GM12878 (cell line): ENCODE results near the gene TIMM17A. TPM values are rescaled to one million over a fixed set of nuclear protein-coding genes. Genes with fewer than 3 reads are reported as not detected.

Source experiments
- ATAC-seq: fragments of 200-7000 bp; cut with Tn5 transposase; 3 replicates; pipeline ENCODE4 v1.9.1; 2020; ENCODE audit warnings: mild to moderate bottlenecking, moderate library complexity
- BruUV-seq: library from RNA; stranded (reverse); fragments of 400-500 nt; replicated peaks from 2 replicates; lab custom pipeline; 2021; lab: Mats Ljungman, UMichigan
- CTCF ChIA-PET: fragments of 300-600 bp; sonication (Branson Sonifier 250); formaldehyde crosslinking; extraction: SDS; loops from one replicate; lab custom pipeline; 2021; ENCODE audit warnings: inconsistent platforms; lab: Yijun Ruan, JAX
- POLR2A ChIA-PET: fragments of 350-600 bp; formaldehyde crosslinking; extraction: SDS; loops from one replicate; lab custom pipeline; 2021; ENCODE audit warnings: inconsistent platforms; lab: Charles Lee
- RAD21 ChIA-PET: fragments of 300-600 bp; sonication (Branson Sonifier 250); formaldehyde crosslinking; loops from one replicate; lab custom pipeline; 2023; ENCODE audit warnings: antibody characterized with exemption; ENCODE audit not compliant: unreplicated experiment; lab: Charles Lee
- SMC1A ChIA-PET: fragments of 300-600 bp; sonication (Branson Sonifier 250); formaldehyde crosslinking; loops from one replicate; lab custom pipeline; 2023; ENCODE audit not compliant: unreplicated experiment, uncharacterized antibody; lab: Charles Lee
- DNase-seq: peaks from one replicate; pipeline ENCODE4 v3.0.0-alpha.2; 2011; ENCODE audit warnings: low read depth, low spot score
- FAIRE-seq: peaks from 3 replicates; lab custom pipeline; 2011; peaks lifted over from hg19 to GRCh38; lab: Jason Lieb, UNC
- H2AFZ ChIP-seq: 2 replicates; pipeline ENCODE4 v1.6.0; 2011; ENCODE audit warnings: low read depth, low read length, control low read depth; ENCODE audit not compliant: control insufficient read depth
- H3K27ac ChIP-seq: 2 replicates; pipeline ENCODE4 v1.5.1; 2011; ENCODE audit warnings: control low read depth; ENCODE audit not compliant: control insufficient read depth, insufficient read depth
- H3K27me3 ChIP-seq, 2 experiments: replicated peaks in 1 of 2; 2 replicates each; pipeline versions ENCODE4 v1.6.0 to v1.6.1; 2011; ENCODE audit warnings: low read length in 1 of 2; ENCODE audit not compliant: control insufficient read depth in 2 of 2, insufficient read depth in 2 of 2
- H3K36me3 ChIP-seq, 2 experiments: 2 replicates each; pipeline ENCODE4 v1.5.1; 2011; ENCODE audit warnings: low read length in 1 of 2; ENCODE audit not compliant: control insufficient read depth in 2 of 2, insufficient read depth in 2 of 2
- H3K4me1 ChIP-seq: 2 replicates; pipeline ENCODE4 v1.6.1; 2011; ENCODE audit warnings: mild to moderate bottlenecking, low read length, moderate library complexity, mixed read lengths; ENCODE audit not compliant: control insufficient read depth, insufficient read depth
- H3K4me2 ChIP-seq: 2 replicates; pipeline ENCODE4 v1.6.0; 2011; ENCODE audit warnings: control low read depth; ENCODE audit not compliant: control insufficient read depth, insufficient read depth
- H3K4me3 ChIP-seq: fragments of 200-600 bp; sonication (generic); 2 replicates; pipeline ENCODE4 v1.5.1; 2016
- H3K79me2 ChIP-seq: 2 replicates; pipeline ENCODE4 v1.6.0; 2011; ENCODE audit warnings: low read length; ENCODE audit not compliant: control insufficient read depth, insufficient read depth
- H3K9ac ChIP-seq: 2 replicates; pipeline ENCODE4 v1.8.0; 2011; ENCODE audit warnings: low read length, control low read depth, mixed read lengths; ENCODE audit not compliant: control insufficient read depth, insufficient read depth
- H3K9me3 ChIP-seq: replicated peaks from 3 replicates; pipeline ENCODE4 v1.5.1; 2011; ENCODE audit warnings: mild to moderate bottlenecking, low read length; ENCODE audit not compliant: control insufficient read depth, insufficient read depth
- H4K20me1 ChIP-seq: 2 replicates; pipeline ENCODE4 v1.6.0; 2011; ENCODE audit not compliant: control insufficient read depth, insufficient read depth
- BACH1 ChIP-seq: fragments of 450-650 bp; IDR thresholded peaks from 2 replicates; pipeline ENCODE4 v1.6.1; 2017; ENCODE audit warnings: mild to moderate bottlenecking, borderline replicate concordance
- EZH2 ChIP-seq: IDR thresholded peaks from 2 replicates; pipeline ENCODE4 v1.6.1; 2012; ENCODE audit warnings: low read depth, mild to moderate bottlenecking, control low read depth, inconsistent platforms, low read length, borderline replicate concordance; ENCODE audit not compliant: control insufficient read depth
- NR2C1 ChIP-seq: fragments of 450-650 bp; IDR thresholded peaks from 2 replicates; pipeline ENCODE4 v1.6.1; 2017; ENCODE audit warnings: antibody characterized with exemption, mild to moderate bottlenecking, moderate library complexity
- PAX5 ChIP-seq: IDR thresholded peaks from 2 replicates; pipeline ENCODE4 v1.6.1; 2011; ENCODE audit warnings: low read depth, low read length, borderline replicate concordance
- SIX5 ChIP-seq: IDR thresholded peaks from 2 replicates; pipeline ENCODE4 v1.6.1; 2011; ENCODE audit warnings: mild to moderate bottlenecking, low read depth, low read length, moderate library complexity; ENCODE audit not compliant: severe bottlenecking
- WGBS: methylation state at CpG from one replicate; pipeline ENCODE4 v1.1.6; 2016; ENCODE audit warnings: low lambda C conversion rate; ENCODE audit not compliant: insufficient replicate concordance, insufficient coverage; ENCODE audit errors: missing lambda C conversion rate; 5-methylcytosine and 5-hydroxymethylcytosine counted together
- in situ Hi-C: fragments of 300-500 bp; cut with MboI; formaldehyde crosslinking; loops from 9 replicates; pipeline ENCODE4 v1.14.3; 2018; ENCODE audit warnings: mixed read lengths
- intact Hi-C: fragments of 100-400 bp; cut with micrococcal nuclease; formaldehyde crosslinking; loops from one replicate; pipeline ENCODE4 v1.14.2; 2022; ENCODE audit not compliant: unreplicated experiment
- polyA plus RNA-seq, 11 experiments: library from polyadenylated mRNA; depleted of rRNA in 4 of 11; unstranded in 6 of 11; stranded (reverse) in 5 of 11; fragments of >200 nt; fragmentation: Nextera tagmentation in 4 of 11; fragmentation: Illumina TruSeq in 1 of 11; extraction: Ambion mirVana in 4 of 11; extraction: Trizol in 1 of 11; gene quantifications; 1 replicate in 1 of 11; 2 replicates in 10 of 11; pipeline versions ENCODE4 v1.2.1 to v1.2.3, GENCODE V29; 2011 to 2016; ENCODE audit warnings: inconsistent platforms in 2 of 11, missing spikeins in 2 of 11, low read depth in 1 of 11
- total RNA-seq, 4 experiments: library from RNA; depleted of rRNA in 3 of 4; stranded (reverse); fragments of >200 nt in 3 of 4; fragmentation: Illumina TruSeq in 1 of 4; extraction: Trizol in 1 of 4; gene quantifications; 2 replicates each; pipeline versions ENCODE4 v1.2.1 to v1.2.3, GENCODE V29; 2013 to 2021
- TF ChIP-seq, protein P1 (sequence below): IDR thresholded peaks from 2 replicates; pipeline ENCODE4 v1.6.1; 2012; ENCODE audit warnings: improper control_type of control experiment, low read depth, low read length; ENCODE audit not compliant: insufficient replicate concordance

TIMM17A gene
- total and polyA plus RNA-seq, 10 of the 15 experiments (the other 5 are each of a cell fraction or from before 2014, with no cell fraction given), result 68.6 to 357 (median 92.4) TPM

DNA sequence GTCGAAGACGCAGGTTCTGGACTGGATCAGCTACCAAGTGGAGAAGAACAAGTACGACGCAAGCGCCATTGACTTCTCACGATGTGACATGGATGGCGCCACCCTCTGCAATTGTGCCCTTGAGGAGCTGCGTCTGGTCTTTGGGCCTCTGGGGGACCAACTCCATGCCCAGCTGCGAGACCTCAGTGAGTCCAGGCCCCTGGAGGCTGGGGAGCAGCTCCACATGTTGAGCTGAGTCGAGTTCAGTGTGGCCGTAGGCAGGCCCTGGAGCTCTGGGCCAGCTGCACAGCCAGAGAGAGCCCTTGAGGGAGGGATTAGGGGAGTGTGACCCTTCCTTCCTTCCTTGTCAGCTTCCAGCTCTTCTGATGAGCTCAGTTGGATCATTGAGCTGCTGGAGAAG lies 56.7 kb downstream of the TIMM17A start:
- Histone ChIP-seq H3K27me3 (no peaks in the 10 kb centered on the region), H3K4me1 (peaks cover 11% of the 10 kb centered on the region), H3K27ac (no peak overlapping the region), H3K4me3 (no peak overlapping the region), H3K36me3 (no peaks in the 10 kb centered on the region), H3K9me3 (no peaks in the 10 kb centered on the region), H3K9ac (no peak overlapping the region), H4K20me1 (no peaks in the 10 kb centered on the region), H3K79me2 (no peaks in the 10 kb centered on the region), H3K4me2 (no peak overlapping the region), H2AFZ (no peak overlapping the region)
- TF ChIP-seq SIX5 (no peak), EZH2 (no peak), PAX5 (no peak), BACH1 (no peak), NR2C1 (no peak)
- TF ChIP-seq, protein P1, sequence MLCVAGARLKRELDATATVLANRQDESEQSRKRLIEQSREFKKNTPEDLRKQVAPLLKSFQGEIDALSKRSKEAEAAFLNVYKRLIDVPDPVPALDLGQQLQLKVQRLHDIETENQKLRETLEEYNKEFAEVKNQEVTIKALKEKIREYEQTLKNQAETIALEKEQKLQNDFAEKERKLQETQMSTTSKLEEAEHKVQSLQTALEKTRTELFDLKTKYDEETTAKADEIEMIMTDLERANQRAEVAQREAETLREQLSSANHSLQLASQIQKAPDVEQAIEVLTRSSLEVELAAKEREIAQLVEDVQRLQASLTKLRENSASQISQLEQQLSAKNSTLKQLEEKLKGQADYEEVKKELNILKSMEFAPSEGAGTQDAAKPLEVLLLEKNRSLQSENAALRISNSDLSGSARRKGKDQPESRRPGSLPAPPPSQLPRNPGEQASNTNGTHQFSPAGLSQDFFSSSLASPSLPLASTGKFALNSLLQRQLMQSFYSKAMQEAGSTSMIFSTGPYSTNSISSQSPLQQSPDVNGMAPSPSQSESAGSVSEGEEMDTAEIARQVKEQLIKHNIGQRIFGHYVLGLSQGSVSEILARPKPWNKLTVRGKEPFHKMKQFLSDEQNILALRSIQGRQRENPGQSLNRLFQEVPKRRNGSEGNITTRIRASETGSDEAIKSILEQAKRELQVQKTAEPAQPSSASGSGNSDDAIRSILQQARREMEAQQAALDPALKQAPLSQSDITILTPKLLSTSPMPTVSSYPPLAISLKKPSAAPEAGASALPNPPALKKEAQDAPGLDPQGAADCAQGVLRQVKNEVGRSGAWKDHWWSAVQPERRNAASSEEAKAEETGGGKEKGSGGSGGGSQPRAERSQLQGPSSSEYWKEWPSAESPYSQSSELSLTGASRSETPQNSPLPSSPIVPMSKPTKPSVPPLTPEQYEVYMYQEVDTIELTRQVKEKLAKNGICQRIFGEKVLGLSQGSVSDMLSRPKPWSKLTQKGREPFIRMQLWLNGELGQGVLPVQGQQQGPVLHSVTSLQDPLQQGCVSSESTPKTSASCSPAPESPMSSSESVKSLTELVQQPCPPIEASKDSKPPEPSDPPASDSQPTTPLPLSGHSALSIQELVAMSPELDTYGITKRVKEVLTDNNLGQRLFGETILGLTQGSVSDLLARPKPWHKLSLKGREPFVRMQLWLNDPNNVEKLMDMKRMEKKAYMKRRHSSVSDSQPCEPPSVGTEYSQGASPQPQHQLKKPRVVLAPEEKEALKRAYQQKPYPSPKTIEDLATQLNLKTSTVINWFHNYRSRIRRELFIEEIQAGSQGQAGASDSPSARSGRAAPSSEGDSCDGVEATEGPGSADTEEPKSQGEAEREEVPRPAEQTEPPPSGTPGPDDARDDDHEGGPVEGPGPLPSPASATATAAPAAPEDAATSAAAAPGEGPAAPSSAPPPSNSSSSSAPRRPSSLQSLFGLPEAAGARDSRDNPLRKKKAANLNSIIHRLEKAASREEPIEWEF, result no peak
- SMC1A ChIA-PET, result interaction anchor here (0.9 to 2.8 kb wide), 10 partner anchors 9 to 131 kb away, joined by 3 to 9 read pairs (median 4); no protein-coding TSS in a partner anchor
- in situ Hi-C loops (loop anchor here (5.0 kb wide), 1 partner anchor 110 kb away; the partner anchor contains the start of gene GPR37L1), intact Hi-C loops (no loop called here)
- POLR2A ChIA-PET, result interaction anchor here (1.3 kb wide), 1 partner anchor 106 kb away, joined by 4 read pairs; no protein-coding TSS in a partner anchor
- no peak for ATAC-seq
- DNase-seq, result no peak
- 80% methylated on average over 11 of the region's 11 CpGs for WGBS
- CTCF ChIA-PET, result interaction anchor here (0.6 to 6.9 kb wide), 4 partner anchors 12 to 138 kb away, joined by 3 to 171 read pairs (median 9); no protein-coding TSS in a partner anchor
- no TSS peak for BruUV-seq
- RAD21 ChIA-PET, result interaction anchor here (0.9 to 6.3 kb wide), 5 partner anchors 12 to 106 kb away, joined by 3 to 59 read pairs (median 7); no protein-coding TSS in a partner anchor
- no peak for FAIRE-seq
